ENCODE results near the gene PIGM.

Gene PIGM

DNA sequence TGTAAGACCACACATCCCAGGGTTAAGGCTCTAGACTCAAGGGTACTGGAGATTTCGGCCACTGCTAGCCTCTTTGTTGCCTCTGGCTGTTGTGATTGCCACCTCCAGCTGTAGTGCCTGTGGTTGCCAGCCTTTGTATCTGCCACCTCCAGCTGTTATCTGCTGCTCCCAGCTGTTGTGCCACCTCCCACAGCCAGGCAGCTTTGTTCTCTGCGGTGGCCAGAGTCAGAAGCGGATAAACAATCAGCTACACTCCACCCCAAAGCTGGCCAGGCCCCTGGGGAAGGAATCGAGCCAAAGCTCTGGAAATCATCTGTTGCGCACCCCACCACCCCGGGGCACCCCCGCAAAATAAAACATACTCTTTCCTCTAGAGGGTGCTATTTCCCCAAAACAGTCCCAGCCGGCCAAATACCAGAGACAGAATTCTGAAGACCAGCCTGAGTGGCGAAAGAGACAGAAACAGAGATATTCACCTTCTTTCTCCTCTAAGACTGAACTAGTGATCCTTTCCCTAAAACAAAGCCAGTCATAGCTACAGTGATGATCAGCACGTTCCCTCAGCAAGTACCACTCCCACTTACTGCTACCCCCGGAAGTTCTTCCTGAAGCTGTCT lies 14.8 kb upstream of the PIGM start:
- Histone ChIP-seq H4K91ac (ENCODE audit: low read depth, low read length) (no peak overlapping the region), H2BK120ac (ENCODE audit: insufficient read depth, low read length, poor library complexity) (no peak overlapping the region), H3K36me3 (ENCODE audit: control insufficient read depth in 1 of 2, insufficient read depth in 2 of 2, low read length in 2 of 2) (no peaks in the 10 kb centered on the region), H3K4ac (ENCODE audit: low read depth, low read length) (no peak overlapping the region), H3K4me1 (ENCODE audit: control insufficient read depth in 1 of 2, insufficient read depth in 2 of 2, low read length in 2 of 2) (no peaks in the 10 kb centered on the region), H2AFZ (ENCODE audit: insufficient read depth, low read length, poor library complexity) (no peak overlapping the region), H3K23ac (ENCODE audit: low read length) (no peak overlapping the region), H4K12ac (ENCODE audit: low read depth, low read length) (no peak overlapping the region), H2BK5ac (ENCODE audit: low read depth, low read length, poor library complexity) (no peak overlapping the region), H3K9ac (ENCODE audit: low read length) (no peak overlapping the region), H3K27me3 (ENCODE audit: insufficient read depth, low read length) (no peaks in the 10 kb centered on the region), H3K79me2 (ENCODE audit: control insufficient read depth, insufficient read depth, low read length, poor library complexity) (no peaks in the 10 kb centered on the region), H3K9me3 (ENCODE audit: insufficient read depth, low read depth, low read length) (no peaks in the 10 kb centered on the region), H3K79me1 (ENCODE audit: low read length) (no peaks in the 10 kb centered on the region), H3K27ac (ENCODE audit: low read depth, low read length) (no peak overlapping the region), H3K14ac (ENCODE audit: low read length) (no peak overlapping the region), H3K4me3 (ENCODE audit: low read depth, low read length) (no peak overlapping the region), H4K8ac (ENCODE audit: low read depth, low read length) (no peak overlapping the region), H3K18ac (ENCODE audit: low read length) (no peak overlapping the region), H2AK5ac (ENCODE audit: low read length) (no peak overlapping the region), H2BK12ac (ENCODE audit: low read length) (no peak overlapping the region), H3K4me2 (ENCODE audit: low read length) (no peak overlapping the region)
- no CpG with 5 or more reads among the region's 11 CpGs for WGBS (ENCODE audit: extremely low coverage, insufficient coverage, insufficient read length)
- peak in 1 of 2 donors; percentile 44 for DNase-seq

DNA sequence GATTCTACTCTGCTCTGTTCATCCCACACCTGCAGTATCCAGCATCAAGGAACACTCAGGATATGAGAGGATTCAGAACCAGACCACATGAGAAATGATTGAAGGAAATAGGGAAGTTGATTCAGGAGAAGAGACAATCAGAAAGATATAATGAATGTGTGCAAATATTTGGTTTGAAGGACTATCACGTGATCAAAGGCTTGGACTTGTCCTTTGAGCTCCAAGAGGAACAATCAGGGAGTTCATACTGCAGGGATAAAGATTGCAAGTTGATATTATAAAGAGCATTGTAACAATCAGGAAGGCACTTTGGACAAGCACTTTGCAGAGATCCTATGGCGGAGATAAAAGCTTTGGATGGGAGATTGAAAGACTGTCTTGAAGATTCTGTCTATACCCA lies 13.9 kb upstream of the PIGM start:
- H3K27me3 ChIP-seq (ENCODE audit: insufficient read depth, low read length) = no peaks in the 10 kb centered on the region
- H3K4me2 ChIP-seq (ENCODE audit: low read length) = no peak overlapping the region
- no peaks in the 10 kb centered on the region for H3K79me1 ChIP-seq (ENCODE audit: low read length)
- H2BK5ac ChIP-seq (ENCODE audit: low read depth, low read length, poor library complexity) = no peak overlapping the region
- H3K23ac ChIP-seq (ENCODE audit: low read length) = no peak overlapping the region
- H3K27ac ChIP-seq (ENCODE audit: low read depth, low read length) = no peak overlapping the region
- H3K18ac ChIP-seq (ENCODE audit: low read length) = no peak overlapping the region
- H3K36me3 ChIP-seq (ENCODE audit: control insufficient read depth in 1 of 2, insufficient read depth in 2 of 2, low read length in 2 of 2) = no peaks in the 10 kb centered on the region
- H3K4me1 ChIP-seq (ENCODE audit: control insufficient read depth in 1 of 2, insufficient read depth in 2 of 2, low read length in 2 of 2) = no peaks in the 10 kb centered on the region
- no peak for DNase-seq
- H3K9ac ChIP-seq (ENCODE audit: low read length) = no peak overlapping the region
- H4K12ac ChIP-seq (ENCODE audit: low read depth, low read length) = no peak overlapping the region
- no peak overlapping the region for H4K8ac ChIP-seq (ENCODE audit: low read depth, low read length)
- no peak overlapping the region for H2AK5ac ChIP-seq (ENCODE audit: low read length)
- no peak overlapping the region for H2BK12ac ChIP-seq (ENCODE audit: low read length)
- H3K14ac ChIP-seq (ENCODE audit: low read length) = no peak overlapping the region
- WGBS (ENCODE audit: extremely low coverage, insufficient coverage, insufficient read length) = no CpG with 5 or more reads among the region's 2 CpGs
- H3K9me3 ChIP-seq (ENCODE audit: insufficient read depth, low read depth, low read length) = no peaks in the 10 kb centered on the region
- no peak overlapping the region for H3K4me3 ChIP-seq (ENCODE audit: low read depth, low read length)
- H2AFZ ChIP-seq (ENCODE audit: insufficient read depth, low read length, poor library complexity) = no peak overlapping the region
- H2BK120ac ChIP-seq (ENCODE audit: insufficient read depth, low read length, poor library complexity) = no peak overlapping the region
- H3K79me2 ChIP-seq (ENCODE audit: control insufficient read depth, insufficient read depth, low read length, poor library complexity) = no peaks in the 10 kb centered on the region
- H3K4ac ChIP-seq (ENCODE audit: low read depth, low read length) = no peak overlapping the region
- H4K91ac ChIP-seq (ENCODE audit: low read depth, low read length) = no peak overlapping the region

DNA sequence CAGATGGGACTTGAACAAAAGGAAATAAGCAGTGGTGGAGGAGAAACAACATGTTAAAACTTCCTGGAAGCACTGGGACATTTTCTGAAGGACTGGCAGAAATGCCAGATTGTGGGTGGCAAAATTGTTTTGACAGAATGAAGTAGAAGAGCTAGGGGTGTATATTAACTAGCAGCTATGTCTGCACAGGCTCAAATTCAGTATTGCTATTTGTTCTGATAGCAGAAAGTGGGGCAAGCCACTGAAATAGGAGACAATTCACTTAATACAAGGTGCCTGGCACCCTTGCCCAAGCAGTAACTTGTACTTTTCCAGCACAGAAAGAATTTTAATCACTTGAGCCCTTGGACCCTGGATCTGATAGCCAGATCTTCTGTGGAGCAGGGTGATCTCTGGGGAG lies 11.8 kb upstream of the PIGM start:
- no peaks in the 10 kb centered on the region for H3K79me2 ChIP-seq (ENCODE audit: control insufficient read depth, insufficient read depth, low read length, poor library complexity)
- H3K79me1 ChIP-seq (ENCODE audit: low read length) = no peaks in the 10 kb centered on the region
- no peak overlapping the region for H2AK5ac ChIP-seq (ENCODE audit: low read length)
- no peak overlapping the region for H3K4ac ChIP-seq (ENCODE audit: low read depth, low read length)
- no peak overlapping the region for H4K91ac ChIP-seq (ENCODE audit: low read depth, low read length)
- no peak overlapping the region for H2AFZ ChIP-seq (ENCODE audit: insufficient read depth, low read length, poor library complexity)
- no peak overlapping the region for H3K4me3 ChIP-seq (ENCODE audit: low read depth, low read length)
- H2BK5ac ChIP-seq (ENCODE audit: low read depth, low read length, poor library complexity) = no peak overlapping the region
- H3K14ac ChIP-seq (ENCODE audit: low read length) = no peak overlapping the region
- H3K9ac ChIP-seq (ENCODE audit: low read length) = no peak overlapping the region
- H3K36me3 ChIP-seq (ENCODE audit: control insufficient read depth in 1 of 2, insufficient read depth in 2 of 2, low read length in 2 of 2) = no peaks in the 10 kb centered on the region
- H2BK120ac ChIP-seq (ENCODE audit: insufficient read depth, low read length, poor library complexity) = no peak overlapping the region
- no peak overlapping the region for H3K27ac ChIP-seq (ENCODE audit: low read depth, low read length)
- H3K4me1 ChIP-seq (ENCODE audit: control insufficient read depth in 1 of 2, insufficient read depth in 2 of 2, low read length in 2 of 2) = no peaks in the 10 kb centered on the region
- no peak overlapping the region for H3K4me2 ChIP-seq (ENCODE audit: low read length)
- no peak overlapping the region for H2BK12ac ChIP-seq (ENCODE audit: low read length)
- no peak overlapping the region for H3K23ac ChIP-seq (ENCODE audit: low read length)
- H4K12ac ChIP-seq (ENCODE audit: low read depth, low read length) = no peak overlapping the region
- H3K27me3 ChIP-seq (ENCODE audit: insufficient read depth, low read length) = no peaks in the 10 kb centered on the region
- no peaks in the 10 kb centered on the region for H3K9me3 ChIP-seq (ENCODE audit: insufficient read depth, low read depth, low read length)
- DNase-seq = no peak
- no peak overlapping the region for H4K8ac ChIP-seq (ENCODE audit: low read depth, low read length)
- no peak overlapping the region for H3K18ac ChIP-seq (ENCODE audit: low read length)

DNA sequence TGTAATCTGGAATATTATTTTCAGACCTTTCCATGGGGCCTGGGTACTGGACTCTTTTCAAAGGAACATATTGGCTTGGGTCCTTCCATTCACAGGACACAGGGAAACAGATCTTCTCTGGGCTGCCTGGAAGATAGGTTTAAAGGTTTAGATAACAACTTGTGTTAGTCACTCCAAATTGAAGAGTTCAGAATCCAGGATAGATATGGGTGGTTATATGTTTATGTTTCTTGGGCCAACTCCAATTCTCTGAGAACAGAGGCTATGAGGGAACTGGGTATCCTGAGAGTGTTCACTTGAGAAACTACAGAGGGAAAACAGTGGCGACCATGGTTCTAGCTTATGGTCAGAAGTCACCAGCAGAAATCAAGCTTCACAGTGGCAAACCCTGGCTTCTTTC lies 8.7 kb upstream of the PIGM start:
- Histone ChIP-seq H3K27ac (ENCODE audit: low read depth, low read length) (no peak overlapping the region), H3K36me3 (ENCODE audit: control insufficient read depth in 1 of 2, insufficient read depth in 2 of 2, low read length in 2 of 2) (no peaks in the 10 kb centered on the region), H2AK5ac (ENCODE audit: low read length) (no peak overlapping the region), H3K4ac (ENCODE audit: low read depth, low read length) (no peak overlapping the region), H4K12ac (ENCODE audit: low read depth, low read length) (no peak overlapping the region), H2BK12ac (ENCODE audit: low read length) (no peak overlapping the region), H2BK120ac (ENCODE audit: insufficient read depth, low read length, poor library complexity) (no peak overlapping the region), H3K4me2 (ENCODE audit: low read length) (no peak overlapping the region), H4K8ac (ENCODE audit: low read depth, low read length) (no peak overlapping the region), H3K4me1 (ENCODE audit: control insufficient read depth in 1 of 2, insufficient read depth in 2 of 2, low read length in 2 of 2) (no peaks in the 10 kb centered on the region), H3K14ac (ENCODE audit: low read length) (no peak overlapping the region), H2AFZ (ENCODE audit: insufficient read depth, low read length, poor library complexity) (no peak overlapping the region), H2BK5ac (ENCODE audit: low read depth, low read length, poor library complexity) (no peak overlapping the region), H3K79me1 (ENCODE audit: low read length) (no peaks in the 10 kb centered on the region), H3K79me2 (ENCODE audit: control insufficient read depth, insufficient read depth, low read length, poor library complexity) (no peaks in the 10 kb centered on the region), H3K9me3 (ENCODE audit: insufficient read depth, low read depth, low read length) (no peaks in the 10 kb centered on the region), H3K18ac (ENCODE audit: low read length) (no peak overlapping the region), H3K9ac (ENCODE audit: low read length) (no peak overlapping the region), H3K27me3 (ENCODE audit: insufficient read depth, low read length) (no peaks in the 10 kb centered on the region), H3K4me3 (ENCODE audit: low read depth, low read length) (no peak overlapping the region), H3K23ac (ENCODE audit: low read length) (no peak overlapping the region), H4K91ac (ENCODE audit: low read depth, low read length) (no peak overlapping the region)
- no CpG with 5 or more reads among the region's 1 CpG for WGBS (ENCODE audit: extremely low coverage, insufficient coverage, insufficient read length)
- no peak for DNase-seq

Measured in trophoblast cell (in vitro differentiated cells and primary cell).